NCI-H2107 (cell line): ENCODE results near the gene SF1.

ENCODE experiments used
- DNase-seq: peaks from one replicate; lab custom pipeline; 2025; lab: John Stamatoyannopoulos, UW

Gene SF1

DNA sequence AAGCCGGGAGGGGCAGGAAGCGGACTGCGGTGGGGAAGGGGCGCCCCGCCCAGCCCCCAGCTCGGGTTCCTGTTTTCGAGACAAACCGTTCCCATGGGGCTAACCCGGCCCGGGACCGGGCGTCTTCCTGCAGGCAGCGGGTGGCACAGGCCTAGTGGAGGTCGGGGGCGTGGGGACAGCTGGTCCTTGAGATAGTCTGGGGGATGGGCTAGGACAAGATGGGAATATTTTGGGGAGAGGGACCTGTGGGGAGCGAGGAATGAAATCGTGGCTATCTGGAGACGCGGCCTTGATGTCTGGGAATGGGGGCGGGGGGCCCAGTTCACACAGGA is 33.2 kb downstream of the SF1 start:
- DNase-seq: no peak

DNA sequence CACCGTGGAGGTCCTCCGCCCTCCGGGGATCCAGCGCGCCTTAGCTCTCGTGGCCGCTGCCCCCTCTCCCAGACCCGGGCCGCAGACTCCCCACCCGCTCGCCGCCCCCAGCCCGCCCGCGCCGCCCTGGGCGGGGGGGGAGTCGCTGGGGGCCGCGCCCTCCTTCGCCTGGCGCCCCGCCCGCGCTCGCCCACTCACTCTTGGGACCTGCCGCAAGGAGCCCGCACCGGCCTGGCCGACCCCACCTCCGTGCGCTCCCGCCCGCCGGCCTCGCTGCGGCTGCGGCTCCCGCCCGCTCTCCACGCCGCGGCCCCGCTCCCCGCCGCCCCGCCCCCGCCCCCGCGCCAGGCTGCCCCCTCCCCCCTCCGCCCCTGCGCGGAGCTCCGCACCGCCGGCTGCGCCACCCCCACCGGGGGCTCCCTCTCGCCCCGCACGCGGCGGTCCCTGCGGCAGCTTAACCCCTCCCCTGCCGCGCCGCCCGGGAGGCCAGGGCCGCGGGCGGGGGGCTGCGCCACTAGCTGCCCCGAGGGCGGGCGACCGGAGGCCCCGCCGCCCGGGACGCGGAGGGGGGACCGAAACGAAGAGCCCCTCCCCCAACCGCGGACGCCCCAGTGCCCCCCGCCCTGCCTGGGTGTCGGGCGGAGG is 33.7 kb downstream of the SF1 start:
- no peak for DNase-seq

DNA sequence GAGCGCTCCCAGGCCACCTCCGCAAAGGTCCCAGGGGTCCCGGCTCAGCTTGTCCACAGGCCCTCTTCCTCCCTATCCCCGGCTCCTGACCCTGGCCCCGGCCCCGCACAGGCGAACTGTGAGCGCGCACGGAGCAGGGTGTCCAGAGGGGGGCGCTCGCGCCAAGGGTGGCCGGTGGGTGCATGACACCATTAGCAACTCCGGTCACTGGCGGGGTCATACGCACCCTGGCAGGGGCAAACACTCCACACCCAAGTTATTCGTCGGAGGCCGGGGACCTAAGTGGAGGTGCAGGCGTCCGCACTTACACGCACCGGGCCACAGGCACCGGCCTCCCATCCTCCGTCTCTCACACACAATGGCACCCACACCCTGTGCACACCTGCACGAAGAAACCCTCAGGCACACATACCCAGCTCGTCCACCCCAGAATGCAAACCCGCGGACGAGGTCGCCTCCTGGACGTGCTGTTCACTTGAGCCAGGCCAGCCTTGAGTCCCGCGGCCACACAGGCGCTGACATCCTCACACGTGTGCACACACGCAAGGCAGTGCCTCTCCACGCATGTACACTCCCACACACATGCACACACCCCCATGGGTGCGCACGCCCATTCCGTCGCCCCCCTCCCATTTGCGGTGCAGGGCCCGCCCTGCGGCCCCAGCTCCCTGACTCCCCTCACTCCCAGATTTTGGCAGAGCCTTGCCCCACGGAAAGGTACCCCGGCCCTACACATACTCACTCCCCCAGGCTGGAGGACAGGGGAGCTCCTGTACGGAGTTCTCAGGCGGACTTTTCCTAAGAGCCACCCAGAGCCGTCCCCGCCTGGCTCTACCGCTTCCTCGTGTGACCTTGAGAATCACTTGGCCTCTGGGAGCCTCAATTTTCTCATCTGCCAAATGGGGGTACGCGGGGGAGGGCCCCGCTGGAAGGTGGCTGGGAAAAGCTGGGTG is 34.5 kb downstream of the SF1 start, which contains the start of gene RASGRP2:
RASGRP2 (minus strand) TSS at position 552 of the 953 bp plus-strand sequence. CDS start 1,276 bp downstream, outside the sequence.
- DNase-seq: no peak

DNA sequence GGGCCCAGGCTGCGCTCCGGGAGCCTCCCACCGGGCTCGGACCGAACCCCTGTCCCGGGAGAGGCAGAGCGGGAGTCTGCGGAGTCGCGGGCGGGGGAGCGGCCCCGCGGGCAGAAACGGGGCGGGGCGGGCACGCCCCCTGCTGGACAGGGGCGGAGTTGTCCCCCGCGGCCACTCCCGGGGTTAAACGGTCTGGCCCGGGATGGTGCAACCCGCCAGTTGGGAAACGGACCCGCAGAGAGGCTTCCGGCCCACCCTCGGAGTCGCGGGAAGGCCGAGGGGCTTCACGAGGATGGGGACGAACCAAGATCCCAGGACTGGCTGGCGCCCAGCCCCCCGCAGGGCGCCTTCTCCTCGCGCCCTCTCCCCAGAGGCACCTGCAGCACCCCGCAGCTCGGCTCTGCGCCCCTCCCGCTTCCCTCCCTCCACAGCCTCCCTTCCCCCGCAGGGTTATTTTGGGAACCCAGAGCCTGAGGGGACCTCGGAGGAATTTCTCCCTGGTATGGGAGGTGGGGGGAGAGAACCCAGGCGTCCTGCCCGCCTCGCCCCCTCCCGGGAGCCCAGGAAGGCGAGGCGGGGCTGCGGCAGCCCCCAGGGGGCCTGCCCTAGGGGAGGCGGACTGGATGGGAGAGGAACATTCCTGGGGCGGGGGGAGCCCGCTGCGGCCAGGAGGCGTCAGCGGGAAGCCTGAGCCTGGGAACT is 35.3 kb downstream of the SF1 start:
- no peak for DNase-seq

DNA sequence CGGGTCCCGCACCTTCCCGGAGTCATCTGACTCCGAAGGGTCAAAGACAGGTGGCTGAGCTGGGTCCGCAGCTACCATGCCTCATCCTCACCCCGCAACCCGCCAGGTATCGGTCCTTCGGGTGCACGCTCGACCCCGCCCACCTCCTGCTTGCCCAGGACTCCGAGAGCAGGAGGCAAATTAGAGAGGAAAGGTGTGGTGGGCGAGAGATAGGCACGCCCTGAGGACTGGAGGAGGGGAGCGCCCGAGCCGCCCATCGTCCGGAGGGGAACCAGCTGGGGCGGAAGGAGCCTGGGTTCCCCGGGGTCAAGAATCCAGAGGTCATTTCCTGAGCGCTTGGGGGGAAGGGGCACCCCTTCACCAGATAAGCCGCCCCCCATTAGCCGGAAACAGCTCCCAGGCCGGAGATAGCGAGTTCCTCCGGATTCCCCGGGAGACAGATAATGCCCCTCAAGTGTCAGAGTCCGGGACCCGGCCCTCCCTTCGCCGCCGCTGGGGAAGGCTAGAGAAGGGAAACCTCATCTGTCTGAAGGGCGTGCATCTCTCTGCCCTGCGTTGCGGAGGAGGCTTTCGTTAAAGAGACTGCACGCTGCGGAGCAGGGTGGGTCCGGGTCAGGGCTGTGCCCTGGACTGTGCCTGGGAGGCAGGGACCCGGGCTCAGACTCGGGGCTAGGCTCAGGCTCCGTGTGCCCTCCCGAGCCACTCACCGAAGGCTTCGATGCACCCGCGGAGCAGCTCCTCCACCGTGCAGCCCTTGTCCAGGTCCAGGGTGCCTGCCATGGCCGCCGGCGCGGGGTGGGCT is 36.1 kb downstream of the SF1 start:
- DNase-seq: no peak

DNA sequence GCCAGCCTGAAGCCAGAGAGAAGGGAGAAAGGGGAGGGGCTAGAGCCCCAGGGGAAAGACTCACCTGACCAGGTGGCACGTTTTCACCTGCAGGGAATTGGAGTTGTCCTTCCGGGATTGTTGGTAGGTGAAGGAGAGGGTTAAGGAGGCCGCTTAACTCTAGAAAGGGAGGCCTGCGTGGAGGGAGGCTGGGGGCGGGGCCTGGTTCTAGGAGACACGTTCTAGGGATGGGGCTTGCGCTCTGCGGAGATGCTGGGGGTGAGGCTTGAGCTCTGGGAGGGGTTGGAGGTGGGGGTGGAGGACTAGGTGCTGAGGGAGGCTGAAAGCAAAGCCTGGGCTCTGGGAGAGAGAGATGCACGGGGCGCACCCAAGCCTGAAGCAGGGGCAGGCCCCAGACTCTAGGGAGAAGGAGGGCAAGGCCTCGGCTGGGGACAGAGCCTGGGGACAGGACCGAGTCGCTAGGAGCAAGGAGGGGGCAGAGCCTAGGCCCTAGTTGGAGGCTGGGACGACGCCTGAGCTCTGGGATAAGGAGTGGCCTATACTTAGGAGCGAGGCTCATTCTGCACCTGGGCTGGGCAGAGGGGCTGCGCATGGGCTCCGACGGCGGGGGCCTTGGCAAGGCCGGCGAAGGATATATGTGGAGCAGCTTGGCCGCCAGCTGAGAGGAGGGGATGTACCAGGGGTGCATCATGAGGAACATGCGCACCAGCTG is 36.8 kb downstream of the SF1 start:
- DNase-seq: no peak

DNA sequence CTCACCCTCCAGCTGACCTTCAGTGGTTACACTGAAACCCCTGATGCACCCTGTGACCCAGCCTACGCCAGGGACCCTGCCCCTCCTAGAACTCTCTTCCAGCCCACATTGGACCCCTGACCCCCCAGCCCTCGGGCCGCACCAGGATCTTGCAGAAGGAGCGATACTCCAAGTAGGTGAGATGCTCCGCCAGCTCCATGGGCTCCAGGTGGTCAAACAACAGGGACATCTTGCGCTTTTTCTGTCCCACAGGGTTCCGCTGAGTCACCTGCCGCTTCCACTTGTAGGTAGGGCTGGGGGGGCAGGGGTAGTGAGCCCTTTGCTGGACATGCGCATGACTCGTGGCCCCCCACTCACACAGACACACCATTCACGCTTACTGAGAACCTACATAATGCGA is 38.5 kb downstream of the SF1 start:
- DNase-seq: no peak

DNA sequence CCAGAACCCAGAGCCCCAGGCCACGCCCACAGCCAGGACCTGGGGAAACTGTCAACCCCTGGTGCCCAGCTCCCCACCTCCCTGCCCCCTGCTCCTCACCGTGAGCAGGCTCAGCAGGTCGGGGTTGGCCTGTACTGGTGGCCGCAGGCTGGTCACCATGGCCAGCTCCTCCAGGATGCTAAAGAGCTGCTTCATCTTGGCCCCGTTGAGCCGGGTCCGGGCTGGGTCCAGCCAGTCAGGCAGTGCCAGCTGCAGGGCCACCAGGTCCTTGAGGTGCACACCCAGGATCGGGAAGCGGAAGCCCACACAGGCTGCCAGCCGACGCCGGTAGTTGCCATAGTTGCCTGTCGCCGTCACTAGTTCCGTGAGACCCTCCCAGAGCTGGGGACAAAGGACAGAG is 41.7 kb downstream of the SF1 start:
- no peak for DNase-seq

DNA sequence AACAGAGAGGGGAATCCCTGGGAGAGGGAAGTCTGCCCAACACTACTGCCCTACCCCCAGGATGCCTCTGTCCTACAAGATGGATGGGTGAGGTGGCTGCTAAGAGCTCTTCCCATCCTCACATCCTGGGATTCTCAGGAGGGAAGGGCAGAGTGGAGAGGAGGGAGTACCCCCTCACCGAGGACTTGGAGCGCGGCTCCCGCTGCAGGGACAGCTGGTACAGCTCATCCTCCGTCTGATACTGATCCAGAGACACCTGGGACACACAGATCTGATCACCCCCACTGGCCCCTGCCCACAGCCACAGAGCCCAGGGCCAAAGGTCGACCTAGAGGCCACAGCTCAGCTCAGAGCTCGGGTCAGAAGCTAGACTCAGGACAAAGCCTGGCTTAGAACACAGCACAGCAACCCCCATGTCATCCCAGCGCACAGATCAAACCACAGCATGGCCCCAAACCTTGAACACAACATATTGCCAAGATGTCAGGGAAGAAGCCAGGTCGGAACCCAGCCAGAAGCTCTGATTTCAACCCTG is 42.5 kb downstream of the SF1 start:
- DNase-seq: no peak

DNA sequence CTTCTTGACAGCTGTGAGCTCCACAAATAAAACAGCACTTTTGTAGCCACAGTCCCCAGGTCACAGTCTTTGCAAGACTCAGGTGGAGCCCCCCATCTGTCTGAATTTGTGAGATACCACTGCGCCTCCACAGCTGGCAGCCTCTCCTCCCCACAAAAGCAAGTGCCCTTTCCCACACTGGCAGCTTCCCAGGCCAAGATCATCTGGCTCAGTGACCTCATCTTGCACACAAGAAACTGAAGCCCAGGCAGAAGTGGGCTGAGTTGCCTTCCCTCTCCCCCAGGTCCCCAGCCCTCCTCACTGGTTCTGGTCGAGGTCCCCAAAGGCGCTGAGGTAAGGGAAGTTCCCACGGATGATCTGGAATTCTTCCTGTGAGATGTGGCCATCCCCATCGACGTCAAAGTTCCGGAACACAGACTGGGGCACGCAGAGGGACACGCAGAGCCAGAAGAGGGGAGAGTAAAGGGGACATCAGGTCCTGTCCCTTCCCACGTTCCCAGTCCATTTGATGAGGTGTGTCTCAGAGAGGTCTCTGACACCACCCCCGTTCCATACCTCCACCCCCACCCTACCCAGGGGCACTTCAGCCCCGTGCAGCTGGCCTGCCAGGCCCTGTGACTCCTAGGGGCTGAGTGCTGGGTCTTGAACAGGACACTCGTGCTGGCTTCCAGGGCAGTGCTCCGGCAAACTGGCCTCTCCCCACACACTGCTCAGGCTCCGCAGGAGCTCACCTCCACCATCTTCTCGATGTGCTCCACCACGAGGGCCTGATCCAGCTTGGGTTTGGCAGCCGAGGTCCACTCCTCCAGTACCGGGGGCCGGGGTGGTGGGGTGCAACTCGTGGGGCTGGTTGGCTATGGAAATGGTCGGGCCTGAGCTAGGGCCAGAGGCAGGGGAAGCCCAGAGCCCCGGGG is 43.3 kb downstream of the SF1 start:
- DNase-seq: no peak

DNA sequence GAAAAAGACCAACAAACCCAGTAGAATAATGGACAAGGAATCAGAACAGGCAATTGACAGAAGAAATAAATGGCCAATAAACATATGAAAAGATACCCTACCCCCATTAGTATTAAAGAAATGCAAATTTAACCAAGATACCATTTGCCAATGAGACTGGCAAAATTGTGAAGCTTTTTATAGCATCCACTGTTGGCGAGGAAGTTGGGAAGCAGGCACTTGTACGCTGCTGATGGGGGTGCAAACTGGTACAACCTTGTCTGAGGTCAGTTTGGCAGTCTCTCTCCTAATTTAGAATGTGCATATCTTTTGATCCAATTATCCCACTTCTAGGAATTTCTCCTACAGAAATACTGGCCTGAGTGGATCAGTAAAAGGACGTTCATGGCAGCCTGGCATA is 46.7 kb downstream of the SF1 start:
- no peak for DNase-seq

DNA sequence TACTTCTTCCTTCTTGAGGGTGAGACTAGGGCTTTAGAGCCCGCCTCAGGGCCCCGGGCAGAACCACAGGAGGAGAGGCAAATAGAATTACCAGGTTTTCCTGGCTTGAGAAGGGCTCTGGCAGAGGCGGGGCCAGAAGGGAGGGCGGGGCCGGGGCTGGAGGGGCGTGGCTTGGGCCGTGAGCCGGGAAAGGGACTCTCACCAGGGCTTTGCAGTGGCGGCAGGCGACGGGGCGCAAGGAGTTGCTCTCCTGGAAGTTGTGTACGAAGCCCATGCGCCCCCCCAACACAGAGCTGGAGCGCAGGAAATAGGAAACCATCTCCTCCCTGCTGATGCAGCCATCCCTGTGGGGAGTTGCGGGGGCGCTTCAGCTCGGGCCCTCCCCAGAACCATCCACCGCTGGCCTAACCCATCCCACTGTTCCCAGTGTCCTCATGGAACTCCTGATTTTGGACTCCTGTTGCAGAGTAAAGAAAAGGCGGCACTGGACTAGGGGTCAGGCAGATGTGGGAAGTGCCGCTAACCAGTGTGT is 48.4 kb downstream of the SF1 start:
- DNase-seq: no peak

DNA sequence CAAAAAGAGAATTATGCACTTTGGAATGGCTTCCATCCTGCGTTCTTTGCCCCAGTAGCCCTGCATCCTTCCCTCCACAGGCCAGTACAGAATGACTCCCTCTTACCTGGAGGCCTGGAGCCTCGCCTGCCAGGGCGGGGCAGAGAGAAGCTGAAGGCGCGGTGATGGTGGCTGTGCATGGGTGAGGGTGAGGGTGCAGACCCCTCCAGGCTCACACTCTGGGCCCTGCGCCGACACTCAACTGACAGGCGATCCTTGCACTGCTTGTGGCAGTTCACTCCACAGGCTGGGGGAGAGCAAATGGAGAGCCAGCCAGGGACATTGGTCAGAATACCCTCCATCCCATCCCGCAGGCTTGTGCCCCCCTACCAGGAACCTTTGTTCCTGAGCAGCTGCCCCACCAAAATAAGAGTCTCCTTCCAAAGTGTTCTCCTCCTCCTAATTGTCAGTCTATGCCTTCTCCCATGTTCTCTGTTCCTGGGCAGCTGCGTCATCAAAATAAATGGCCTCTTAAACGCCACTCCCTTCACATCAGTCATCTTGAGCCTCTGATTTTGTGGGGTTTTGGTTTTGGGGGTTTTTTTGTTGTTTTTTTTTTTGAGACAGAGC is 49.5 kb downstream of the SF1 start:
- DNase-seq: no peak

DNA sequence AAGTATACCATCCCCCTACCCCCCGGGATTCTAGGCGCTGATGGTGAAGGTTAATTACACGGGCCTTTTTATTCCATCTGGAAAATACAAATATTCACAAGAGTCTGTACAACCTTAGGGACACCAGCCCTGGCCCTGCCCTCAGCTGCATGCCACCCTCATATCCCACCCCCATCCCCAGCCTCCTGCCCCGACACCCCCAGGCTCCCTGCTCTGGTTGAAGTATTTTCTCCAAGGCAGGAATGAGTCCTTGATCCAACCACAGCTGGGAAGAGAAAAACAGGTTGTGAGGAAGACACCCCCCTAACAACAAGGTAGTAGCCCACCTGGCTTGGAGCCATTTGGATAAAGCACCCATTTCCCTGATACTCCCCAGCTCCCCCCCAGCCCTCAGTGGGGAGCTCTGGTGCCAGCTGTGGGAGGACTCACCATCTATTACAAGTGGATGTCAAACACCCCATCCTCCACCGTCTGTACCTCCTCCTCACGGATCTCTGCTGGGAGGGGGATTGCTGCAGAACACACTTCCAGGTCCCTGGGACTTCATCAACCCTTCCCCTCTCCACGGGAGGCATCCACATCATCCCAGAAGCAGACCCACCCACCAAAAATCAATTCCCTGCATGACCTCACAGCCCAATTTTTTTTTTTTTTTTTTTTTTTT is 51.3 kb downstream of the SF1 start:
- no peak for DNase-seq

DNA sequence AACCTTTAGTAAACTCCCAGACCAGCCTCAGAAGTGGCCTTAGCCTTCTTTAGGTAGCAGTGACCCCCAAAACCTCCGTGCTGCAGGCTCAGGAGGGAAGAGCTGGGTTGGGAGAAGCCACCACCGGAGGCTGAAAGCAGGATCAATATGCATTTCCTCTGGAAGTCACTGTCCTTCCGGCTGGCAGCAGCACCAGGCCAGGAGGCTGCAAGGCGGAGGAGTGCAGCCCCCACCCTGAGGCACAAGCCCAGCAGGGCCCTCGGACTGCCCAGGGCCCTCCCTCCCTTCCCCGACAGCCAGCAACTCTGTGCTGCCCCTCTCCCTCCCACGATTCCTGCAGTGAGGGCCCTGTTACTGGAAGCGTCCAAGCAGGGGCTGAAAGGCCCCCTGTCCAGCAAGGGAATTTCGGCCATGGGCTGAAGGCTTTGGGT is 52.1 kb downstream of the SF1 start:
- no peak for DNase-seq

DNA sequence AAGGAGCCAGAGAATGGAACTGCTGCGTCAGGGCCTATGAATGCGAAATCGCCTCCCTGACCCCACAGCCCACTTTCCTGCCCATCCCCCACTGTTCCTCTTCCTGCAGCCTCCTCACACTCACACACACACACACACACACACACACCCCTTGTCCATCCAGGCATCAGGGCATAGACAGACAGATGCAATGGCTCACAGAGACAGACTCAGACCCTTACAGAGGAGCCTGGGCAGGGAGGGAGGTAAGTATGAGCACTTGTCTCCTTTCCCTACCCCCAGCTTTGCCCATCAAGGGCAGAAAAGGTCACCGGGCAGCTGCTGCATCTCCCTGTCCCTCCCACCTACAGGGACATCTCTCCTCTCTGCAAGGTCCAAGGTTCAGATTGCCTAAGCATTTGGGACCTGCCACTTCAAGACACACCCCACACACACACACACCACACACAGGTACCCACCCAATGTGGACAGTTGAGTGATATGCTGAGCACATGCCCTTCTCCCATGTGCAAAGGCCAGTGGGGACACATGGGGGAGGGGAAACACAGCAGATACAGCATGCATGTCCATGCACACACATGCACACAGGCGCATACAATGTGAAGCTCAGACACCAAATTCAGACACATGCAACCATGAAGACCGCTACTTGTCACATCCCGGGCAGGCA is 53.3 kb downstream of the SF1 start:
- no peak for DNase-seq

DNA sequence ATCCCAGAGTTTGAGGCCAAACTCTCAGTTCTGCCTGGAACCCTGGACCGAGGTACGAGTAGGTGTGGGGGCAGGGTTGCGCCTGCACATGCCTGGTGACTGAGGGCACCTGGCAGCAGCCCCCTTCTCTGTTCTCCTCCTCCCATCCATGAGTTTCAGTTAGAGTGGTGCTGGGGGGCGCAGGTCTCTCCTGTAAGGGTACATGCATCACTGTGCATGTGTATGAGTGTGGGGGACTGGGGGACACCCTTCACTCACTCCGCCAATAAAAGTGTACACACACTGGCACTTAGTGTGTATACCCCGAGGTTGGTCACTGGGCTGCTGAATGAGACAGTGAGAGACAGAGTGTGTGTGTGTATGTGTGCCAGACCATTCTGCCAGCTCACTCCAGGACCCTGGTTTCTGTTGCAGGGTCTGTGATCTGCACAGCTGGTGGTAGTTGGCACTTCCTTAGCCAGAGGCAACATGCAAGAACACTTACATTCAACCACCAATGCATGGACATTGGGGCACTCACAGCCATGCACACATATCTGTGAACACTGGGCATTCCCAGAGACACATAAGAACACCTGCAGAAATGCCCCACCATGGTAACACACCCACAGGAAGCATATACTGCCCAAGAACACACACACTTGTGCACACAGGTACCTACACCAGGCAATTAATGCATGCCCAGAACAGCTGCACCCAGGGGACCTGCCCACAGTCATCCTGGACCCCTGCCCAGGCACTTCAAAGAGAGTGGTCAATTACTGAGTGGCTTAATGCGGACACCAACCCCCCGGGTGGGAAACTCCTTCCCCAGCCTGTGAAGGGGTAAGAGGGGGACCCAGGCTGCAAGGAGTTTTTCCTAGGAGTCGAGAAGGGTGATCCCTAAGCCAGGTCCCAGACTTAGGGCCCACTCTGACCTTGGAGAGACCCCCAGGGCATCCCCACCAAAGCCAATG is 54.2 kb downstream of the SF1 start:
- no peak for DNase-seq
